ENCODE results near the gene HHAT.
"Not testable (repeated sequence)": the region's sequence is repeated elsewhere in the genome, so short reads cannot be mapped to it uniquely, and the experiment has no call there.

HHAT gene

DNA sequence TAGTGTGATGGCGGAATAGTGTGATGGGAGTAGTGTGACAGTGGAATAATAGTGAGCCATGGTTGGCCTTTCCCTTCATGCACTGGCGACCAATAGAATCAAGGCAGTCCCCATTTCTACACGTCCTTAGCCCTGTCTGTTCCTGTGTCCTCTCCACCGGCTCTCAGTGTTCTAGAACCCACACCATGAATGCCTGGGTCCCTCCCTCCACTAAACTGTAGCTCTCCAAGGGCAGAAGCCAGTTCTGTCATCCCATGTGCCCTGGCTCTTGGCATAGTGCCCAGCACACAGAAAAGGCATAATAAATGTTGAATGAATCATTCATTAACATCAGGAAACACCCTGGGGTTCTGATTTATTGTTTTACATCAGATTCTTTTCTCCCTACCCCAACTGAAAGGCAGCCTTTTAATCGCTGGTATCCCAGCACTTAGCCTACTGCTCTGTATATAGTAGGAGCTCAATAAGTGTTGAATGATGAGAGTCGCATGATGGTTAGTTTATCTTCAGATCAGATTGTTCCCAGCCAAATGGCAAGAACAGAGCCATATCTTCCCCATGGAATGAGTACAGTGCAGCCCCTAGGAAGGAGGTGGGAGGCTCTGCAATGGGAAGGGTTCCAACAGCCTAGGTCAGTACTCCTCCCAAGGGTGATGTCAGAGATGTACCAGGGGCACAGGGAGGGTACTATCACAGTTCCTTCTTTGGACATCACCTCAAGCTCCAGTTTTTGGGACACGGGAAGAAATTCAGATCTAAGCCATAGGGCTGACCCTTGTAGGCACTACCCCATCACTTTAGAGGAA is 325.7 kb downstream of the HHAT start:
- TF ChIP-seq, protein P1, sequence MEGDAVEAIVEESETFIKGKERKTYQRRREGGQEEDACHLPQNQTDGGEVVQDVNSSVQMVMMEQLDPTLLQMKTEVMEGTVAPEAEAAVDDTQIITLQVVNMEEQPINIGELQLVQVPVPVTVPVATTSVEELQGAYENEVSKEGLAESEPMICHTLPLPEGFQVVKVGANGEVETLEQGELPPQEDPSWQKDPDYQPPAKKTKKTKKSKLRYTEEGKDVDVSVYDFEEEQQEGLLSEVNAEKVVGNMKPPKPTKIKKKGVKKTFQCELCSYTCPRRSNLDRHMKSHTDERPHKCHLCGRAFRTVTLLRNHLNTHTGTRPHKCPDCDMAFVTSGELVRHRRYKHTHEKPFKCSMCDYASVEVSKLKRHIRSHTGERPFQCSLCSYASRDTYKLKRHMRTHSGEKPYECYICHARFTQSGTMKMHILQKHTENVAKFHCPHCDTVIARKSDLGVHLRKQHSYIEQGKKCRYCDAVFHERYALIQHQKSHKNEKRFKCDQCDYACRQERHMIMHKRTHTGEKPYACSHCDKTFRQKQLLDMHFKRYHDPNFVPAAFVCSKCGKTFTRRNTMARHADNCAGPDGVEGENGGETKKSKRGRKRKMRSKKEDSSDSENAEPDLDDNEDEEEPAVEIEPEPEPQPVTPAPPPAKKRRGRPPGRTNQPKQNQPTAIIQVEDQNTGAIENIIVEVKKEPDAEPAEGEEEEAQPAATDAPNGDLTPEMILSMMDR (IDR thresholded peaks at IDR 0.05; ENCODE audit: insufficient read depth, low read depth, low read length, missing control alignments): no peak
- DNase-seq (ENCODE audit: low read depth): no peak

DNA sequence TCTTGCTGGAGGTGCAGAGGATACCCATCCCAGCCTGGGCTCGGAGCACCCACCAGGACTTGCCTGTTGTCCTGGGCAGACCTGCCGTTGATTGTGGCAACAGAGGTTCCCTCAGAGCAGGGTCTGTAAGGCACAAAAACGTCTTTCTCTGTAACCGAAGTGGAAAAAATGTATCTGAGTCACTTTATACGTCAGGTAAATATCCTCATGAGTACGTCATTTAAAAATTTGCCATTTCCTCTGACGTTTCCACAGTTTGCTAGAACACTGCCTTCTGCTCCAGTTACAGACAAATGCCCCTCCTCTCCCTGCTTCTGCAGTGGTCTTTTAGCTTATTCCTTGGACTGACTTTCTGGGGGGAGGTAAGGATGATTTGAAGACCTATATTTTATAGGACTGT is 326.8 kb downstream of the HHAT start:
- H3K4me3 ChIP-seq (ENCODE audit: low read depth, low read length): no peak overlapping the region
- TF ChIP-seq, protein P1 (IDR thresholded peaks at IDR 0.05; ENCODE audit: insufficient read depth, low read depth, low read length, missing control alignments): no peak
- no peak for DNase-seq (ENCODE audit: low read depth)

More for the DNA sequence above, 325.7 kb downstream of the HHAT start:
- no peak overlapping the region for H3K4me3 ChIP-seq (ENCODE audit: low read depth, low read length)

DNA sequence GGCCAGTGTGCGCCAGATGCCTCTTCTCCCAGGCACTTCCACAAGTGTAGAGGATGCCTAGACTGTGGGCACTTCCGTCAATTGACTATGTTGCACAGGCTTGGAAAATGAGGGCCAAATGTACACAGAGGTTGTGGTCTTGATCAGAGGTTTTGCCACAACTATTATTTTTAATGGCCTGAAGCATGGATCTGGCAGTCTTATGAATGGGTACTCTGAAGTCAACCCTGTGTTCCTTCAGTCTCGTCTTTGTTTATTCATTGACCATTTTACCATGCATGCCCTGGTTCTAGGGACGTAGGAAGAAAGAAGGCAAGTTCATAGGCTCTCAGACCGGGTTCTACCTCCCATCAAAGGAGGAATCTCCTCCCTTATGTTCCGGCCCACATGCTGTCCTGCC is 329.1 kb downstream of the HHAT start:
- H3K4me3 ChIP-seq (ENCODE audit: low read depth, low read length): no peak overlapping the region
- TF ChIP-seq, protein P1 (IDR thresholded peaks at IDR 0.05; ENCODE audit: insufficient read depth, low read depth, low read length, missing control alignments): no peak
- no peak for DNase-seq (ENCODE audit: low read depth)

DNA sequence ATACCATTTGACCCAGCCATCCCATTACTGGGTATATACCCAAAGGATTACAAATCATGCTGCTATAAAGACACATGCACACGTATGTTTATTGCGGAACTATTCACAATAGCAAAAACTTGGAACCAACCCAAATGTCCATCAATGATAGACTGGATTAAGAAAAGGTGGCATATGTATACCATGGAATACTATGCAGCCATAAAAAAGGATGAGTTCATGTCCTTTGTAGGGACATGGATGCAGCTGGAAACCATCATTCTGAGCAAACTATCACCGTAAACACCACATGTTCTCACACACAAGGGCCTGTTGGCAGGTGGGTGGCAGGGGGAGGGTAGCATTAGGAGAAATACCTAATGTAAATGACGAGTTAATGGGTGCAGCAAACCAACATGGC is 332.8 kb downstream of the HHAT start:
- not testable (repeated sequence) for H3K4me3 ChIP-seq (ENCODE audit: low read depth, low read length); DNase-seq (ENCODE audit: low read depth)

DNA sequence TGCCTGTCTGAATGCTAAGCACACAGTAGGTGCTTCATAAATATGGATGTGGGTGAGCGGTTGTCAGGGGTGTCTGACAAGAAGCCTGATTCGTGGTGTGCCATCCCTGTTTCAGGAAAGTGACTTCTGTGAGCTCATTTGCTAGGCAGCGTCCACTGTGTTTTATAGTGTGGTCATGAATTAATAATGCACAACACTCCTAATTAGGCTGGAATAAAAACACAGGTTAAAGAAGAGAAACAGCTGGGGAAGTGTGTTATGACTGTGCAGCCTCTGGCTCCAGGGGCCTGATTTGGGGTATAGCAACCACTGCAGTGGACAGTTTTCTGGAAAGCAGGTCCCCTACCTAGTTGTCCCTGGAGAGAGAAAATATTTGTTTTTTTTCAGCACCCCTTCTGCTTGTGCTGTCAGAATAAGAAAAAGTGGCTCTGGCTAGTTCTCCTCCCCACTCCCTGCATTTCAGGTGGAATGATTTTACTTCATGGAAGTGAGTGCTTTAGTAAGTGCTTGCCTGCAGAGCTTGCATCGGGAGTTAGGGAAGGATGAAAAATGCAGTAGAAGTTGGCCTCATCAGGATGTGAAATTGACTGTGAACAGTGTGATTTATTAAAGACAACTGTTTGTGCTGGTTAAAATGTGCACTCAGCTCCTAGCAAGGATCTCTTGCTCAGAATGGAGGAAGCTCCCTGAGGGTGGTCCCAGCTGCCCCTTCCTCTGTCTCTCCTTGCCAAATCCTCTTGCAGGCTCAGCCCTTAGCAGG is 333.8 kb downstream of the HHAT start:
- no peak for DNase-seq (ENCODE audit: low read depth)
- TF ChIP-seq, protein P1 (IDR thresholded peaks at IDR 0.05; ENCODE audit: insufficient read depth, low read depth, low read length, missing control alignments): no peak
- H3K4me3 ChIP-seq (ENCODE audit: low read depth, low read length): no peak overlapping the region

DNA sequence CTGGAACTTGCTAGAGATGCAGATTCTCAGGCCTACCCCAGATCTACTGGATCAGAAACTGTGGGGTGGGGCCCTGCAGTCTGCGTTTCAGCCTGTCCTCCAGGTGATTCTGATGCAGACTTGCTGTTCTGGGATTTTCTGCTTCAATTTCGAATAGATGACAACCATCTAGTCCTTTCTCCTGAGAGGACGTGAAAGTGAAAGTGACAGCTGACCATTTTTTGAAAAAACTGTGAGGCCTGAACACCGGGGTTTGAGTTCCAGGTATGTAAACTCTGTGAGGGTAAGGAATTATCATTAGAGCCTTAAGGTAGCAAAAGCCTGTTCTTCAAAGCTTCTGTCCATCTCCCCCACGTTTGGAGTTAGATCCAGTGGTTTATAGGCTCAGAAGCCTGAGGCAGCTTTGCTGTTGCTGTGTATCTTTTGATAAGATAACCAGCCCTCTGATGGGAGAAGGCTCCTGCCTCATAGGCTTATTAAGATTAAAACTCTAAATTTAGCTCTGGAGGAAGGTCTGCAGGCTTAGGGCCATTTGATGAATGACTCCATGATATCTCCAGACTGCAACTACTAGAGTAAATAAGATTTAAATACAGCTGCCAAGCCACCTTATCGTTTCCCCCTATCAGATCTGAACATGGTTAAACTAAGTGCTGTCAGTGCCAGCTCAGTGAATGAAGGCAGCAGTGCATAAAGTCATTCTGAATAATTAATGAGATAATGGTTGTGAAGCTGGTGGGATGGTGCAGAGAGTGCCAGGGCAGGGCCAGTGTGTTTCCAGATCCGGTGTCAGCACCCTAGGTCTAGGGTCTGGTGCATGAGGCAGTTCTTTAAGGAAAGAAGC is 335.2 kb downstream of the HHAT start:
- TF ChIP-seq, protein P1 (IDR thresholded peaks at IDR 0.05; ENCODE audit: insufficient read depth, low read depth, low read length, missing control alignments): no peak
- H3K4me3 ChIP-seq (ENCODE audit: low read depth, low read length): no peak overlapping the region
- no peak for DNase-seq (ENCODE audit: low read depth)

DNA sequence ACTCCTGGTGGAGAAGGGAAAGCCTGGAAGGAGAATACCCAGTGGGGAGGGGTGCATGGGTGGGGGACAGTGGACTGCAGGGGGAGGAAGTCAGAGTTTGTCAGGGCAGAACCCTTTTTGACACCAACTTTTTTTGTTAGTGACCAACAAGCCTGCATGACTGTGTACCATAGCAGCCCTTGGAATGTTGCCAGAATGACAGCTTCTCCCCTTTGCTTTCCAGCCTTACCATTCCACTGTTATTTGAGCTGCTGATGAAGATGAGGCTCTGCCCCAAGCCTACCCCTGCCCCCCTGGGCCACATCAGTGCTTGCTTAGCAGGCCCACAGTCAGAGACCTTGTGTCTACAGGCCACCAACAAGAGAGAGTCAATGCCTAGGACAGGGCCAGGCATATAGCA is 341.2 kb downstream of the HHAT start:
- no peak for DNase-seq (ENCODE audit: low read depth)
- H3K4me3 ChIP-seq (ENCODE audit: low read depth, low read length): no peak overlapping the region
- TF ChIP-seq, protein P1 (IDR thresholded peaks at IDR 0.05; ENCODE audit: insufficient read depth, low read depth, low read length, missing control alignments): no peak

Data from GM12865 (cell line).